Measurements from ENCODE around the gene TRNT1.

- no peak for TF ChIP-seq POLR2A (IDR thresholded peaks at IDR 0.05; ENCODE audit: low read length)
- no peak for TF ChIP-seq GATA1 (IDR thresholded peaks at IDR 0.05; ENCODE audit: low read depth, low read length)
These were observed 24.9 kb upstream of the TRNT1 start for GRCh38 chr3:3101660-3102458.
